ENCODE results near the gene ANO10.
"Not testable (repeated sequence)": the region's sequence is repeated elsewhere in the genome, so short reads cannot be mapped to it uniquely, and the experiment has no call there.

Gene ANO10

GRCh38 chr3:43521941-43522340, 99.9 kb downstream of the ANO10 start:
- DNase-seq (ENCODE audit: low read depth in 2 of 2) = no peak

GRCh38 chr3:43518515-43518914, 103.3 kb downstream of the ANO10 start:
- not testable (repeated sequence) for DNase-seq (ENCODE audit: low read depth in 2 of 2)

DNA sequence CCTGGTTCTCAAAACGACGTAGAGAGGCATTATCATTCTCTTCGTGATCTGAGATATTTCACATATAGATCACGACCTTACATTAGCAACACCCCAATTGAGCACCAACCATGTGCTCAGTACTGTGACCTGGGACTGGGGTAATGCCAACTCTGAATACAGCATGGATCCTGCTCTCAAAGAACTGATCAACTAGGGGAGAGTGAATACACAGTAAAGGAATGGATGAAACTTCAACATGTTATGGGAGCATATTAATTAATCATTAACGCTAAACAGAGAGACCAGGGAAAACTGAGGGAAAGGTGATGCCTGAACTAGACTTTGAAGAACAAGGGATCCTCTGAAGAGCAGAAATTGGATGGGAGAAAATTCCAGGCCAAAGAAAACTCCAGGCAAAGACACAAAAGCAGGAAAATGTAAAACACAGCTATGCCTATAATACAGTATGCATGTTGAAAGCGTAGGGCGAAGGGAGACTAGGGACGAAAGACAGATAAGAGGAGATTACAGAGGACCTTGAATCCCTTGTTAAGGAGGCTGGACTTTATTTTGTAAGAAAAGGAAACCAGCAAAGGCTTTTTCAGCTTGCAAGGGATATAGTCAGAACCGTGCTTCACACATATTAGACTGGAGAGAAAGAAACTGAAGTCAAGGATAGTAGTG, 105.7 kb downstream of the ANO10 start:
- DNase-seq (ENCODE audit: low read depth in 2 of 2) = no peak

DNA sequence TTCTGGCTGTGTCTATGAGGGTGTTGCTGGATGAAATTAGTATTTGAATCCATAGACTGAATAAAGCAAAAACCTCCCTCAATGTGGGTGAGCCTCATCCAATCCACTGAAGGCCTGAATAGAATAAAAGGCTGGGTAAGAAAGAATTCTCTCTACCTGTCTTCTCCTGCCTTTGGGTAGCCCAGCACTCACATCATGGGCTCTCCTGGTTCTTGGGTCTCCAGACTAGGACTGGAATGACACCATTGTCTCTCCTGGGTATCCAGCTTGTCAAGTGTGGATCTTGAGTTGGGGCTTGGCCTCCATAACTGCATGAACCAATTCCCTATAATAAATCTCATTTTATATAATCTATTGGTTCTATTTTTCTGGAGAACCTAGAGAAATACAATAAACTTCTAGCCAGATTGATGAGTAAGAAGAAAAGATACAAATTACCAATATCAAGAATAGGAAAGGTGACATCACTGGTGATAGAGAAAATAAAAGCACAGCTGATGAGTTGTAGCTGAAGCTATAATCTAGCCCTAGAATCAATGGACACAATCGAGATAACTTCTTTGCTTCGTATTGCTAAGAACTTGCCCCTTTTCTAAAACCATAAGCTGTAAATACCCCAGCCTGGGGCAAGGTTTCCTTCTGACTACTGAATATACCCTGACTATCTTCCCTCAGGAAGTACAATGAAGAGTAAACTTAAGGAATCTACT, 106.4 kb downstream of the ANO10 start:
- DNase-seq (ENCODE audit: low read depth in 2 of 2) = no peak

DNA sequence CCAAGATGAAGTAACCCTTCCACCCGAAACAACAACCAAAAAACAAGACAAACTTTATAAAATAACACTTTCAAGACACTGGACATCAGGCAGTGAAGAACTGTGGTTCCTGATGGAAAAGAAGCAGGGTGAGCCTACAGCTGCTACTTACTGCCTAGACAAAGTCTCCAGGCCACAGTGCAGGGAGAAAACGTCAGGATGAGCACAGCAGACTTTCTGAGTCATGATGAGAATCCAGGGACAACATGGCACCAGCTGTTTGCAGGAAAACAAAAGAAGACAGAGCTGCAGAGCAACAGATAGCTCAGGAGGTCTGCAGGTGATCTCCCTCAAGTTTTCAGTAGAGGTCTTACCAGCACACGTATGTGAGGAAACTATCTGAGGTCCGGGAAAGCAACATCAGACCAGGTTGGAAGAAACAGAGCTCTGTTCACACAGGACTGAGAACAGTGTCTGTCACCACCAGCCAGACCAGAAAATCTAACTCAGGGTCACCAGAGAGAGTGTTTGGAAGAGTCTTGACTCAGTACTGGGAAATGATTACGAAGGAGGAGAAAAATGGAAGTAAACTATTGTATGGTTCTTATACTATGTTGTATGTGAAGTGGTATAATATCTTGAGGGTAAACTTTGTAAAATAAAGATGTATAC, 108.9 kb downstream of the ANO10 start:
- no peak for DNase-seq (ENCODE audit: low read depth in 2 of 2)

GRCh38 chr3:43506644-43507043, 115.2 kb downstream of the ANO10 start:
- no peak for DNase-seq (ENCODE audit: low read depth in 2 of 2)

- DNase-seq (ENCODE audit: low read depth in 2 of 2) = no peak
Observed at GRCh38 chr3:43505351-43505750, 116.5 kb downstream of the ANO10 start.

DNA sequence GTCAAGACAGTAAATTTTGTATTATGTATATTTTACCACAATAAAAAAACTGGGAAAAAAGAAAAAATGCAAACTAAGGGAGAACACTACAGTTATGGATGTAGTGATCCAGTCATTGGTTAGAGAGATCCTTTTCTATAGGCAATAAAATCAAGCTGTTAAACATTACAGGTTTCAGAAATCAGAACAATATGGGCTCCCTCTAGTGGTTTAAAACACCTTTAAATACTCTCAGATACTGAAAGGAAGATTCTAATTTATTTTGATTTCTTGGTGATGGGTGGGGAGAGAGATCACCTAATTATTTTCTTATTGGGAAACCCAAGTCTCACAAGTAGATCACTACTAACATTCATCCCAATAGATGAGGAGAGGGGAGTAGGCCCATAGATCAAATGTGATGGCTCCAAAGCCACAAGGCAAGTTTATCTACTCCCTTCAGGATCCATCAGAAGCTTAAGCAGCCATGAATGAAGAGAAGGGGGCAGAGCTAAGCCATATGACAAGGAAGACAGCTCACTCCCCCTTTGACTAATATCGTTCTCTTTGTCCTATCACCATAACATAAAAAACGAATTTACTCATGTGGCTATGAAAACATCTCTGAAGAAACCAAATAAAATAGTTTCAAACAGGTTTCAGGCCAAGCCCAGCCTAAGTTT, 118.6 kb downstream of the ANO10 start:
- no peak for DNase-seq (ENCODE audit: low read depth in 2 of 2)

DNA sequence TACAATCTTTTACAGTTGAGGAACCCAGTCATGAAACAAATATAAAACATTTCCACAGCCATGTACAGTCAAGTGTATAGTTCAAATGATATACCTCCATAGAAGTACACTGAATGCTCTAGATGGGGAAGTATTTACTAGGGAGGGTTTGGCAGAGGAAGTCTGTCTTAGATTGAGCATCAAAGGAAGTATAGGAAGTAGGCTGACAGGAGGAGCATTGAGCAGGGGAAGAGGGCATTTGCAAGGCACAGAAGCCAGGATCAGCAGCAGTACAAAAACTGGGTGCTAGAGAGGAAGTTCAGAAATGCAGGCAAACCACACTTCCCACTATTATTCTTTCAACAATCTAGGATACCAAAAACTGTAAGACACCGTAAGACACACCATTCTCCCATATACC, 122.6 kb downstream of the ANO10 start:
- no peak for DNase-seq (ENCODE audit: low read depth in 2 of 2)

- no peak for DNase-seq (ENCODE audit: low read depth in 2 of 2)
Observed at GRCh38 chr3:43497905-43498365, 123.9 kb downstream of the ANO10 start.

DNA sequence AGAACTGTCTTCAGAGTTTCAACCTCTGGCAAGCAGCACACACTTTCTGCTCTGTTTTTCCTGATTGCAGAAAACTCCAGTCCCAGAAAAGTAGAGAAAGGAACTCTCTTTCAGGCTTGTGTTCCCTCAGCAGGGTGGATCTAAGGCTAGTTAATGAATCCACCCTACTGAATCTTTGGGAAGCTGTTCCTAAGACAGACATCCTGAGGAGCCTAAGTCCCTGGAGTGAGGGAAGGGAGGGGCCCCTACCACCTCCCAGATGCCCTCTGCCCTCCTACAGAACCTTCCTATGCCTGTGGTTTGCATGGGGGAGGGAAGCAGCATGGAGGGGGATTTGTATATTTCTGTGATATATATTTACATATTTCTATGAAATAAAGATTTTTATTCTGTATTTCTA, 124.4 kb downstream of the ANO10 start:
- DNase-seq (ENCODE audit: low read depth in 2 of 2) = no peak

DNA sequence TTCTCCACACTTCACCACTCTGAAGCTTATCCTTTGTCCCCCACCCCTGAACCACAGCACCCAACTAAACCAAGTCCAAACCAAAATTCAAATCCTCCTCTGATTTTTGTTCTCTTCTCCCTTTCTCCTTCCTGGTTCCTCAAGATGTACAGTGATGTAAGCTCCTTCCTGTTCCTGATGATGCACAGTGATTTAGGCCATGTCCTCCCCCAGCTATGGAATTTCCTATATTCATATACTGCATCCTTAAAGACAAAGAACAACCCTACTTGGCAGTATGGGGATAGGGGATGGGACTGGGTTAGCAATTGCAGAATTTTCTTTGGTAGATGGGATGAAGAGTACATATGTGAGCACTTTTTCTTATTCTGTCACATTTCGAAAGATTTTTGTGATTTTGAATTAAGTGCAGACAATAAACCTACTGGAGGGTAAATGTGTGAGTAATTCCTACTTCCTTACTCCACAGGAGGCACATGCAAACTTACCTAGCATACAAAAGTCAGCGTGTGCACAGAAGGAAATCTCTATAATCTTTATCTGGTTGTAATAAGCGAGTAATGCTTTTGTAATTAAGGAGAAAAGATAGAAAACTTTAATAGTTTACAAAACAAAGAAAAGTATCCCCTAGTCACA, 125.0 kb downstream of the ANO10 start:
- no peak for DNase-seq (ENCODE audit: low read depth in 2 of 2)

DNA sequence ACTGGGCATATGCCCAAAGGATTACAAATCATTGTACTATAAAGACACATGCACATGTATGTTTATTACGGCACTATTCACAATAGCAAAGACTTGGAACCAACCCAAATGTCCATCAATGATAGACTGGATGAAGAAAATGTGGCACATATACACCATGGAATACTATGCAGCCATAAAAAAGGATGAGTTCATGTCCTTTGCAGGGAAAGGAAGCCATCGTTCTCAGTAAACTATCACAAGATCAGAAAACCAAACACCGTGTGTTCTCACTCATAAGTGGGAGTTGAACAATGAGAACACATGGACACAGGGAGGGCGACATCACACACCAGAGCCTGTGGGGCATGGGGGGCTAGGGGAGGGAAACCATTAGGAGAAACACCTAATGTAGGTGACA, 128.9 kb downstream of the ANO10 start:
- not testable (repeated sequence) for DNase-seq (ENCODE audit: low read depth in 2 of 2)

DNA sequence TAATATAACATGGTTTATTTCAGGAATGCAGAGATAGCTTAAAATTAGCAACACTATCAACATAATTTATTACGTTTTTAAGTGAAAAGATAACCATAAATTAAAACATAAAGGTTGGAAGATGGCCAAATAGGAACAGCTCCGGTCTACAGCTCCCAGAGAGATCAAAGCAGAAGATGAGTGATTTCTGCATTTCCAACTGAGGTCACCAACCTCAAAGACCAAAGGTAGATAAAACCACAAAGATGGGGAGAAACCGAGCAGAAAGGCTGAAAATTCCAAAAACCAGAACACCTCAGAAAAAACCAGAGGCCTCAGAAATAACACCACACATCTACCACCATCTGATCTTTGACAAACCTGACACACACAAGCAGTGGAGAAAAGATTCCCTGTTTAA, 130.0 kb downstream of the ANO10 start:
- DNase-seq (ENCODE audit: low read depth in 2 of 2) = not testable (repeated sequence)

DNA sequence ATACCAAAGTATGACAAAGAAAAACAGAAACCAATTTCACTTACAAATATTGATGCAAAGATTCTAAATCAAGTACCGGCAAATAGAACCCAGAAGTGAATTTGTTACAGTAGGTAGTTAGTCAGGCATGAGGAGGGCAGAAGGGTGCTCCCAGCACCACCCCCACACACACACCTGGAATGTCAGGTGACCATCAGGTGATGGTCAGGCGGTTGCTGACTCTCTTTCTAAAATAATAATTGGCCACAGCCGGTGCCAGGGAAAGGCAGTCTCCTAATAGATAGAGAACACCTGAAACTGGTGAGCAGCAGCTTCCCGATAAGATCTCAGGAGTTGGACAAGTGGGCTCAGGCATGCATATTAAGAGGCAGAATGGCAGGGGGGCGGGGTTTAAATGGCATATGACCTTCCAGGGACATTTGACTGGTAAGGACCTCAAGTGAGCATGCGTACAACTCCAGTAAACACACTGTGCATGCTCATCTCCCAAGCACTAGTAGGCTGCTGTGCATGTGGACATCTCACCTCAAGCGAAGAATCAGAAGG, 131.1 kb downstream of the ANO10 start:
- DNase-seq (ENCODE audit: low read depth in 2 of 2) = no peak

GRCh38 chr3:43489930-43490329, 131.9 kb downstream of the ANO10 start:
- DNase-seq (ENCODE audit: low read depth in 2 of 2) = no peak

- DNase-seq (ENCODE audit: low read depth in 2 of 2) = no peak
Observed at GRCh38 chr3:43485931-43486330, 135.9 kb downstream of the ANO10 start.

GRCh38 chr3:43484926-43485488, 136.8 kb downstream of the ANO10 start:
- DNase-seq (ENCODE audit: low read depth in 2 of 2) = no peak

GRCh38 chr3:43481375-43481774, 140.4 kb downstream of the ANO10 start:
- DNase-seq (ENCODE audit: low read depth in 2 of 2) = no peak

DNA sequence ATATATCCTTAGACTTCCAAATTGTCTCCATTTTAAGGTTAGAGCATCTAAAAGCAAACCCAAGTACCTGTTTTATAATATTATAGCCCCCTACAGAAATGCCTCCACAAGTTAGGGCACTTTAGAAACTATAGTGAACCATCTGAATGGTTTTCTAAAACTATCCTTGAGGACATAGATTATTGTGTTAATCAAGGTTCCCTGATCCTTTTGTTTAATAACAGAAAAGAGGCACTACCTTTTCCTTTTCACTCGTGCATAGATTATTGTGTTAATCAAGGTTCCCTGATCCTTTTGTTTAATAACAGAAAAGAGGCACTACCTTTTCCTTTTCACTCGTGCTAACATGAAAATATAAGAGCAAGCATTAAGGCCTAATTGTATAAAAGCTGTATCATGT, 143.0 kb downstream of the ANO10 start:
- DNase-seq (ENCODE audit: low read depth in 2 of 2) = not testable (repeated sequence)

DNA sequence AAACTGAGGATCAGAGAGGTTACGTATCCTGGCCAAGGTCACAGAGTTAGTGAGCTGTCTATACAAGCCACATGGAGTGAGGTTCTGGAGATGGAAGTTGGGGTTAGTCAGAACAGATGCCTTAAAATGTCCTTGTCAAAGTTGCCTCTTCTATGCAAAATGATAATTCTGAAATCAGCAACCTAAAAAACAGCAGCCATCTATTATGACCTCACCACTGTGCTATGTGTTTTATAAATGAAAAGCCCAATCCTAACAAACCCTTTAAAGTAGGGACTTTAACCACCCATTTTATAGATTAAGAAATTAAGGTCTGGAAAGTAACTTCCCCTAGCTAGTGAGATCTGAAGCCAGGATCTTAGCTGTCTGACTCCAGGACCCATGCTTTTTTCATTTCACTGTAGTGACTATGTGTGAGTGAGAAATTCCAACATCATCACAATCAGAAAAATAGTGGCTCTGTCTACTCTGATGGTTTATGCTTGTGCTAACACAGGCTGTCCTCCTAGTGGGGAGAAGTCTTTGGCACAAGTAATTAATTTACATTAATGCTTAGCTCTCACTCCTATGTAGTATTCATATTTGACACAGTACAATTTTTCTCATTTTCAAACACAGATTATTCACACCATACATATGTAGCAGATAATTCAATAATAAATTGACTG, 143.6 kb downstream of the ANO10 start:
- DNase-seq (ENCODE audit: low read depth in 2 of 2) = no peak
